Peyer's patch (tissue), 4 donors: ENCODE results near the gene KCNJ13.

Experiments used
- POLR2A ChIP-seq, 2 donors: fragments of 450-650 bp; IDR thresholded peaks; one replicate each; pipeline ENCODE4 v1.5.1; 2017; ENCODE audit warnings: antibody characterized with exemption in 2 of 2, mild to moderate bottlenecking in 2 of 2, moderate library complexity in 2 of 2
- TF ChIP-seq, protein P1 (sequence below), 6 experiments: fragments of 450-650 bp in 4 of 6; fragments of 200-600 bp in 2 of 6; sonication (generic) in 1 of 6; IDR thresholded peaks; one replicate each; pipeline ENCODE4 v1.5.1; 2017 to 2019; ENCODE audit warnings: antibody characterized with exemption in 6 of 6, mild to moderate bottlenecking in 3 of 6, moderate library complexity in 1 of 6

DNA sequence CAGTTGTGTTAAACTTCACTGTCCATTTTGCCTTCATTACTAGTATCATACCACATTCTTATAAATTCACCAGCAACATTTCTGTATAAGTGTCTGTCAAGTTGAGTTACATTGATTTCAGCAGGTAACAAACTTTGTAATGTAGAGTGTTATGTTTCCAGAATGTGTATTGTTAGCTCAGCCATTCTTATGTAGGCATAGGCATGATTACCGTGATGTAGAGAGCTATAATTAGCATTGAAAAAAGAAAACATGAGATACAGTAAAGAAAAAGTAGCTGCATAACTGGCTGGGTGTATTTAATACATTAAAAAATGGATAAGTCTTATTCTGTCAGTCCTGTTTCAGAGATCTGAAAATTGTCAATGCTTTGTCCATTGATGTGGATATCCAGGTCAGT lies 8.5 kb downstream of the KCNJ13 start:
- TF ChIP-seq, protein P1, sequence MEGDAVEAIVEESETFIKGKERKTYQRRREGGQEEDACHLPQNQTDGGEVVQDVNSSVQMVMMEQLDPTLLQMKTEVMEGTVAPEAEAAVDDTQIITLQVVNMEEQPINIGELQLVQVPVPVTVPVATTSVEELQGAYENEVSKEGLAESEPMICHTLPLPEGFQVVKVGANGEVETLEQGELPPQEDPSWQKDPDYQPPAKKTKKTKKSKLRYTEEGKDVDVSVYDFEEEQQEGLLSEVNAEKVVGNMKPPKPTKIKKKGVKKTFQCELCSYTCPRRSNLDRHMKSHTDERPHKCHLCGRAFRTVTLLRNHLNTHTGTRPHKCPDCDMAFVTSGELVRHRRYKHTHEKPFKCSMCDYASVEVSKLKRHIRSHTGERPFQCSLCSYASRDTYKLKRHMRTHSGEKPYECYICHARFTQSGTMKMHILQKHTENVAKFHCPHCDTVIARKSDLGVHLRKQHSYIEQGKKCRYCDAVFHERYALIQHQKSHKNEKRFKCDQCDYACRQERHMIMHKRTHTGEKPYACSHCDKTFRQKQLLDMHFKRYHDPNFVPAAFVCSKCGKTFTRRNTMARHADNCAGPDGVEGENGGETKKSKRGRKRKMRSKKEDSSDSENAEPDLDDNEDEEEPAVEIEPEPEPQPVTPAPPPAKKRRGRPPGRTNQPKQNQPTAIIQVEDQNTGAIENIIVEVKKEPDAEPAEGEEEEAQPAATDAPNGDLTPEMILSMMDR (IDR thresholded peaks at IDR 0.05) = no peak
- no peak for TF ChIP-seq POLR2A (IDR thresholded peaks at IDR 0.05)
